GM21367 (cell line): ENCODE results near the gene RPL3.
"Not testable (repeated sequence)": the region's sequence is repeated elsewhere in the genome, so short reads cannot be mapped to it uniquely, and the experiment has no call there.

Experiments used
- ATAC-seq: cut with Tn5 transposase; IDR thresholded peaks from one replicate; pipeline ENCODE4 v1.9.1; 2021; ENCODE audit not compliant: unreplicated experiment

RPL3 gene

GRCh38 chr22:39319284-39320022, at the start of gene RPL3:
RPL3 (minus strand) TSS chr22:39319623; CDS start chr22:39319597, 26 bp downstream.
- peak; percentile 79 for ATAC-seq

- ATAC-seq, result no peak
Observed at GRCh38 chr22:39369186-39369585, 49.8 kb upstream of the RPL3 start.

- no peak for ATAC-seq
Observed at GRCh38 chr22:39368461-39368911, 49.1 kb upstream of the RPL3 start.

GRCh38 chr22:39367035-39367434, 47.6 kb upstream of the RPL3 start:
- ATAC-seq, result no peak

GRCh38 chr22:39365492-39365780, 46.0 kb upstream of the RPL3 start:
- no peak for ATAC-seq

GRCh38 chr22:39364714-39365491, 45.5 kb upstream of the RPL3 start:
- no peak for ATAC-seq

- no peak for ATAC-seq
Observed at GRCh38 chr22:39363751-39364515, 44.5 kb upstream of the RPL3 start.

GRCh38 chr22:39362932-39363331, 43.5 kb upstream of the RPL3 start:
- ATAC-seq, result no peak

- no peak for ATAC-seq
Observed at GRCh38 chr22:39362271-39362670, 42.8 kb upstream of the RPL3 start.

GRCh38 chr22:39361496-39361895, 42.1 kb upstream of the RPL3 start:
- no peak for ATAC-seq

- no peak for ATAC-seq
Observed at GRCh38 chr22:39360674-39361413, 41.4 kb upstream of the RPL3 start.

GRCh38 chr22:39360242-39360641, 40.8 kb upstream of the RPL3 start:
- ATAC-seq, result no peak

- ATAC-seq, result no peak
Observed at GRCh38 chr22:39359659-39360195, 40.3 kb upstream of the RPL3 start.

- not testable (repeated sequence) for ATAC-seq
Observed at GRCh38 chr22:39358197-39358596, 38.8 kb upstream of the RPL3 start.

GRCh38 chr22:39357110-39358108, 38.0 kb upstream of the RPL3 start:
- not testable (repeated sequence) for ATAC-seq

- ATAC-seq, result no peak
Observed at GRCh38 chr22:39356464-39356863, 37.0 kb upstream of the RPL3 start.

GRCh38 chr22:39355805-39356204, 36.4 kb upstream of the RPL3 start:
- not testable (repeated sequence) for ATAC-seq

- ATAC-seq, result no peak
Observed at GRCh38 chr22:39355080-39355479, 35.7 kb upstream of the RPL3 start.

GRCh38 chr22:39353346-39353745, 33.9 kb upstream of the RPL3 start:
- ATAC-seq, result no peak
